K562 (cell line): Measurements from ENCODE around the gene AQP11. TPM values are rescaled to one million over a fixed set of nuclear protein-coding genes. Genes with fewer than 3 reads are reported as not detected.

Source experiments
- ATF3 ChIP-seq, 2 experiments: fragments of 450-650 bp in 1 of 2; sonication (generic) in 1 of 2; formaldehyde crosslinking in 1 of 2; IDR thresholded peaks in 1 of 2; conservative IDR thresholded peaks in 1 of 2; 2 replicates each; pipeline versions ENCODE4 v1.6.1 to v1.8.1; 2016 to 2023; ENCODE audit warnings: mild to moderate bottlenecking in 2 of 2, moderate library complexity in 2 of 2, inconsistent platforms in 1 of 2, missing genetic modification reagents in 1 of 2
- CBFA2T2 ChIP-seq: fragments of 450-650 bp; conservative IDR thresholded peaks from 2 replicates; pipeline ENCODE4 v1.6.1; 2017; ENCODE audit warnings: mild to moderate bottlenecking
- EP300 ChIP-seq: IDR thresholded peaks from 2 replicates; pipeline ENCODE4 v1.6.1; 2012; ENCODE audit warnings: low read length, improper control_type of control experiment
- FOSL1 ChIP-seq: fragments of 200-800 bp; sonication (Bioruptor generic); conservative IDR thresholded peaks from 2 replicates; pipeline ENCODE4 v1.6.1; 2016; ENCODE audit warnings: missing genetic modification characterization, missing compliant biosample characterization
- FOXA3 ChIP-seq, 2 experiments: fragments of 450-650 bp in 1 of 2; sonication (generic) in 1 of 2; formaldehyde crosslinking; IDR thresholded peaks in 1 of 2; conservative IDR thresholded peaks in 1 of 2; 2 replicates each; pipeline versions ENCODE4 v1.4.0 to v1.8.0; 2020 to 2022; ENCODE audit warnings: mild to moderate bottlenecking in 2 of 2, missing genetic modification reagents in 1 of 2
- KLF1 ChIP-seq: fragments of 450-650 bp; IDR thresholded peaks from 2 replicates; pipeline ENCODE4 v1.6.1; 2016; ENCODE audit warnings: missing genetic modification characterization, missing compliant biosample characterization
- RCOR1 ChIP-seq, 2 experiments: IDR thresholded peaks; 2 replicates each; pipeline ENCODE4 v1.6.1; 2012; ENCODE audit warnings: low read depth in 2 of 2, low read length in 2 of 2, borderline replicate concordance in 1 of 2, improper control_type of control experiment in 1 of 2
- TAF15 ChIP-seq: fragments of 200-400 bp; formaldehyde crosslinking; IDR thresholded peaks from 2 replicates; pipeline ENCODE4 v1.6.1; 2017; ENCODE audit warnings: mild to moderate bottlenecking, low read depth, low read length, moderate library complexity
- ZNF717 ChIP-seq: fragments of 250-450 bp; sonication (Bioruptor Pico); IDR thresholded peaks from 2 replicates; pipeline ENCODE4 v1.5.0; 2021
- polyA plus RNA-seq, 8 experiments: library from polyadenylated mRNA; depleted of rRNA in 4 of 8; stranded (reverse) in 5 of 8; unstranded in 3 of 8; fragments of >200 nt; fragmentation: Nextera tagmentation in 2 of 8; fragmentation: Illumina TruSeq in 1 of 8; extraction: Ambion mirVana in 2 of 8; extraction: Trizol in 1 of 8; gene quantifications; 2 replicates each; pipeline versions ENCODE4 v1.2.1 to v1.2.3, GENCODE V29; 2011 to 2014; ENCODE audit warnings: inconsistent platforms in 1 of 8, missing spikeins in 1 of 8
- total RNA-seq, 7 experiments: library from RNA; depleted of rRNA in 6 of 7; stranded (reverse); fragments of >200 nt in 6 of 7; fragmentation: Illumina TruSeq in 2 of 7; extraction: Trizol in 2 of 7; gene quantifications; 2 replicates each; pipeline versions ENCODE4 v1.2.1 to v1.2.3, GENCODE V29; 2011 to 2021; ENCODE audit warnings: low replicate concordance in 1 of 7
- TF ChIP-seq, protein P1 (sequence below): fragments of 450-650 bp; formaldehyde crosslinking; IDR thresholded peaks from 2 replicates; pipeline ENCODE4 v1.4.0; 2020; ENCODE audit warnings: mild to moderate bottlenecking, moderate library complexity
- TF ChIP-seq, protein P2 (sequence below), 2 experiments: fragments of 250-450 bp in 1 of 2; fragments of 450-650 bp in 1 of 2; sonication (Bioruptor Pico) in 1 of 2; IDR thresholded peaks; 2 replicates each; pipeline versions ENCODE4 v1.6.1 to v1.8.0; 2016 to 2021; ENCODE audit warnings: mild to moderate bottlenecking in 2 of 2, moderate library complexity in 2 of 2, missing compliant biosample characterization in 1 of 2, missing genetic modification characterization in 1 of 2

The AQP11 gene
- total and polyA plus RNA-seq, 9 of the 15 experiments (the other 6 are each of a cell fraction or from before 2014, with no cell fraction given): 0.09 to 1.0 (median 0.36) TPM

GRCh38 chr11:77560605-77561004 is 29.1 kb upstream of the AQP11 start (continued):
- TF ChIP-seq KLF1 (tag) (0 out of 2 replicates have a peak, but pooled peaks have one; percentile 38), FOSL1 (peak; percentile 98), RCOR1 (IDR thresholded peaks at IDR 0.05; ENCODE audit: borderline replicate concordance in 1 of 2, low read depth in 2 of 2, low read length in 2 of 2) (peak in 1 of 2 experiments; percentile 46; a peak in 1 of 4 replicates), ZNF717 (CRISPR knock-in tag) (no peak), FOXA3 (CRISPR knock-in tag; conservative IDR thresholded peaks at IDR 0.05 in 1 of 2, IDR thresholded peaks at IDR 0.05 in 1 of 2) (0 out of 4 replicates have a peak, but pooled peaks of 1 of the 2 experiments have one; percentile 36), ATF3 (IDR thresholded peaks at IDR 0.05) (peak; percentile 74; the same call in 1 of the 2 replicates), ATF3 (CRISPR knock-in tag; conservative IDR thresholded peaks at IDR 0.05) (no peak), EP300 (peak; percentile 24; the same call in 1 of the 2 replicates), CBFA2T2 (peak; percentile 31; the same call in 1 of the 2 replicates), TAF15 (no peak)
- TF ChIP-seq, protein P1, sequence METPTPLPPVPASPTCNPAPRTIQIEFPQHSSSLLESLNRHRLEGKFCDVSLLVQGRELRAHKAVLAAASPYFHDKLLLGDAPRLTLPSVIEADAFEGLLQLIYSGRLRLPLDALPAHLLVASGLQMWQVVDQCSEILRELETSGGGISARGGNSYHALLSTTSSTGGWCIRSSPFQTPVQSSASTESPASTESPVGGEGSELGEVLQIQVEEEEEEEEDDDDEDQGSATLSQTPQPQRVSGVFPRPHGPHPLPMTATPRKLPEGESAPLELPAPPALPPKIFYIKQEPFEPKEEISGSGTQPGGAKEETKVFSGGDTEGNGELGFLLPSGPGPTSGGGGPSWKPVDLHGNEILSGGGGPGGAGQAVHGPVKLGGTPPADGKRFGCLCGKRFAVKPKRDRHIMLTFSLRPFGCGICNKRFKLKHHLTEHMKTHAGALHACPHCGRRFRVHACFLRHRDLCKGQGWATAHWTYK: 0 out of 2 replicates have a peak, but pooled peaks have one; percentile 13
- TF ChIP-seq, protein P2, sequence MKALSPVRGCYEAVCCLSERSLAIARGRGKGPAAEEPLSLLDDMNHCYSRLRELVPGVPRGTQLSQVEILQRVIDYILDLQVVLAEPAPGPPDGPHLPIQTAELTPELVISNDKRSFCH (CRISPR knock-in tag; IDR thresholded peaks at IDR 0.05): no peak
- TF ChIP-seq, protein P2 (tag; IDR thresholded peaks at IDR 0.05): peak; percentile 83
- TF ChIP-seq, all 486 proteins: peak for 33
